ENCODE results near the gene REC114.
"Not testable (repeated sequence)": the region's sequence is repeated elsewhere in the genome, so short reads cannot be mapped to it uniquely, and the experiment has no call there.

Gene REC114

GRCh38 chr15:73571346-73571745 lies 128.4 kb downstream of the REC114 start:
- no peaks in the 10 kb centered on the region for H3K4me1 ChIP-seq (ENCODE audit: control insufficient read depth in 1 of 2, insufficient read depth in 1 of 2, low read depth in 1 of 2, low read length in 1 of 2)
- no peaks in the 10 kb centered on the region for H3K9me3 ChIP-seq
- H3K27me3 ChIP-seq, result no peaks in the 10 kb centered on the region
- no peak for TF ChIP-seq CTCF (IDR thresholded peaks at IDR 0.05)
- H3K4me3 ChIP-seq (ENCODE audit: low read depth in 1 of 2, low read length in 1 of 2), result no peak overlapping the region
- peaks cover 93% of the 10 kb centered on the region for H3K36me3 ChIP-seq
- H3K27ac ChIP-seq, result no peak overlapping the region

GRCh38 chr15:73572296-73572695 lies 129.3 kb downstream of the REC114 start:
- no peak for TF ChIP-seq CTCF (IDR thresholded peaks at IDR 0.05)
- H3K4me3 ChIP-seq (ENCODE audit: low read depth in 1 of 2, low read length in 1 of 2), result no peak overlapping the region
- H3K27me3 ChIP-seq, result no peaks in the 10 kb centered on the region
- no peaks in the 10 kb centered on the region for H3K4me1 ChIP-seq (ENCODE audit: control insufficient read depth in 1 of 2, insufficient read depth in 1 of 2, low read depth in 1 of 2, low read length in 1 of 2)
- no peak overlapping the region for H3K27ac ChIP-seq
- H3K36me3 ChIP-seq, result peaks cover 93% of the 10 kb centered on the region
- no peaks in the 10 kb centered on the region for H3K9me3 ChIP-seq

- Histone ChIP-seq H3K36me3 (peaks cover 92% of the 10 kb centered on the region), H3K27ac (no peak overlapping the region)
- no peak for TF ChIP-seq CTCF (IDR thresholded peaks at IDR 0.05)
Measured at GRCh38 chr15:73573037-73573436, 130.1 kb downstream of the REC114 start.

GRCh38 chr15:73573572-73573971 lies 130.6 kb downstream of the REC114 start:
- no peaks in the 10 kb centered on the region for H3K27me3 ChIP-seq
- no peaks in the 10 kb centered on the region for H3K4me1 ChIP-seq (ENCODE audit: control insufficient read depth in 1 of 2, insufficient read depth in 1 of 2, low read depth in 1 of 2, low read length in 1 of 2)
- peaks cover 92% of the 10 kb centered on the region for H3K36me3 ChIP-seq
- no peaks in the 10 kb centered on the region for H3K9me3 ChIP-seq
- TF ChIP-seq CTCF (IDR thresholded peaks at IDR 0.05), result no peak
- no peak overlapping the region for H3K27ac ChIP-seq
- H3K4me3 ChIP-seq (ENCODE audit: low read depth in 1 of 2, low read length in 1 of 2), result no peak overlapping the region

More at GRCh38 chr15:73573037-73573436, 130.1 kb downstream of the REC114 start:
- no peaks in the 10 kb centered on the region for H3K9me3 ChIP-seq
- no peak overlapping the region for H3K4me3 ChIP-seq (ENCODE audit: low read depth in 1 of 2, low read length in 1 of 2)
- no peaks in the 10 kb centered on the region for H3K27me3 ChIP-seq
- H3K4me1 ChIP-seq (ENCODE audit: control insufficient read depth in 1 of 2, insufficient read depth in 1 of 2, low read depth in 1 of 2, low read length in 1 of 2), result no peaks in the 10 kb centered on the region

GRCh38 chr15:73575636-73576247 lies 132.8 kb downstream of the REC114 start:
- H3K27ac ChIP-seq, result no peak overlapping the region
- peaks cover 83% of the 10 kb centered on the region for H3K36me3 ChIP-seq
- H3K9me3 ChIP-seq, result no peaks in the 10 kb centered on the region
- no peak overlapping the region for H3K4me3 ChIP-seq (ENCODE audit: low read depth in 1 of 2, low read length in 1 of 2)
- H3K4me1 ChIP-seq (ENCODE audit: control insufficient read depth in 1 of 2, insufficient read depth in 1 of 2, low read depth in 1 of 2, low read length in 1 of 2), result no peaks in the 10 kb centered on the region
- H3K27me3 ChIP-seq, result no peaks in the 10 kb centered on the region
- no peak for TF ChIP-seq CTCF (IDR thresholded peaks at IDR 0.05)

GRCh38 chr15:73577593-73577992 lies 134.6 kb downstream of the REC114 start:
- not testable (repeated sequence) for H3K27me3 ChIP-seq; H3K27ac ChIP-seq; H3K4me1 ChIP-seq (ENCODE audit: control insufficient read depth in 1 of 2, insufficient read depth in 1 of 2, low read depth in 1 of 2, low read length in 1 of 2); H3K4me3 ChIP-seq (ENCODE audit: low read depth in 1 of 2, low read length in 1 of 2); H3K9me3 ChIP-seq
- peaks cover 82% of the 10 kb centered on the region for H3K36me3 ChIP-seq

All from neutrophil (primary cell).